Measurements from ENCODE around the gene KAZALD1.
"Not testable (repeated sequence)": the region's sequence is repeated elsewhere in the genome, so short reads cannot be mapped to it uniquely, and the experiment has no call there.

The KAZALD1 gene

DNA sequence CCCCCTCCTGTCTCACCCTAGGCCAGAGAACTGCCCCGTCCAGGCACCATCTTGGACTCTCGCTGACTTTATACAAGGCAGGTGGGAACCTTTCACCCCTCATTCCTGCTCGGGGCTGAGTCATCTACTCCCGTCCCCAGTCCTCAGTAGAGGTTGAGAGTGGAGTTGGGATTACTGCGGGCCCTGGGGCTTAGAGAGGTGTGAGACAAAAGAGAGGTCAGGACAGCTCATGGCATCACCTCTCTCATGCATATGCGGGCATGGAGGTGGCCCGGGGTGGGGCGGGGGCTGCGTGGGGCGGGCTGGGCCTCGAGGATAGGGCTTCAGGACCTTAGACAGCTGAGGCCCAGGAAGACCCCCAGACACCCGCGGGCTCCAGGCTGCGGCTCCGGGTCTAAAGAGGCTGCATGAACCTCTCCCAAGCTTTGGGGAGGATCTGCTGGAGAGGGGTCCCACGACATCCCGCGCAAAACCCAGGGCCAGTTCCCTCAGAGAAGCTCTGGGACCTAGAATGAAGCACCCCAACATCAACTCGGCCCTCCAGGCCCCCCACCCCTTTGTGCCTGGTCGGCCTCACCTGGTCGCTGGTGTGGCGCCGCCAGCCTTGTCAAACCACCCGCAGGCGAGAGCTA, 31.2 kb upstream of the KAZALD1 start:
- DNase-seq (ENCODE audit: low spot score), result no peak

- DNase-seq (ENCODE audit: low spot score), result peak; percentile 95
These were observed 30.5 kb upstream of the KAZALD1 start, which contains the start of the genes PDZD7 and SFXN3 for GRCh38 chr10:101031128-101031795. TSS of gene PDZD7 (minus strand) at chr10:101031129. CDS start at chr10:101030219, 910 bp downstream. TSS of gene SFXN3 (plus strand) at chr10:101031234. CDS start at chr10:101034695, 3,461 bp downstream.

- DNase-seq (ENCODE audit: low spot score), result peak; percentile 89
These were observed 29.8 kb upstream of the KAZALD1 start for GRCh38 chr10:101031796-101032636.

DNA sequence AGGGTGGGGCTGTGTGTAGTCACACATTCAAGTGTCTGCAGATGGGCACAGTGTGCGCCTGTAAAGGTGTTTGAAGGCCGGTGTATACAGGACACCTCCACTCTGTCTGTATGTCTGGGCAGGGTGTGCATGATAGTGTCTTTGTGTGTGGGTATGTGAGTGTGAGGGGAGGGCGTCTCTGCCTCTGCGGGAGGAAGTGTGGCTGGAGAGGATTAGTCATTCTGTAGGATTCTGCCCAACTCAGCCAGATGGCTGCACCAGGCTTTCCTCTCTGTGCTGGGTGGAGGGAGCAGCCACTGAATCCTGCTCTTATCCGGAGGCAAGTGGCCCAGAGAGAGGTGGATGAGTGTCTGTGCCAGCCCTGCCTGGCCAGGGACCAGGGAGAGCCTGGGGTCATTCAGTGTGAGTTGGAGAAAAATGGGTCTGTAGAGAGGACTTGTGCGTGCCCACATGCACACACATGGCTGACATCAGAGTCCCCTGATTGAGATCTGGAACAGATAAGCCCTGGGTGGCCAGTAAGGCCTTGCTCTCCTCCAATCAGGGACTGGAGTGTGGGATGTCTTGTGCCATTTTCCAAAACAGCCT, 29.1 kb upstream of the KAZALD1 start:
- peak; percentile 84 for DNase-seq (ENCODE audit: low spot score)

DNA sequence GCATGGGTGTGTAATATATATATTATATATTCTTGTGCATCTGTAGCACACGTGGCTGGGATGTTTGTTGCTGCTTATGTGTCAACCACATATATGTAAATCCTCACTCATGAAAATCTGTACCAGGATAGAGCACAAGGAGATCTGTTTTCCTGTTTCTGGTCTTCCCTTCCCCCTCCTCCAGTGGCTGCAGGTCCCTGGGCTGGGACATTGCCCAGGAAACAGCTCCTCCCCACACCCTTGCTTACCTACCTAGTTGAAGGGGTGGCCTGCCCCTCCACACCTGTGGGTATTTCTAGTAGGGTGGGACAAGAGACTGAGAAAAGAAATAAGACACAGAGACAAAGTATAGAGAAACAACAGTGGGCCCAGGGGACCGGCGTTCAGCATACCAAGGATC, 28.5 kb upstream of the KAZALD1 start:
- DNase-seq (ENCODE audit: low spot score), result no peak

DNA sequence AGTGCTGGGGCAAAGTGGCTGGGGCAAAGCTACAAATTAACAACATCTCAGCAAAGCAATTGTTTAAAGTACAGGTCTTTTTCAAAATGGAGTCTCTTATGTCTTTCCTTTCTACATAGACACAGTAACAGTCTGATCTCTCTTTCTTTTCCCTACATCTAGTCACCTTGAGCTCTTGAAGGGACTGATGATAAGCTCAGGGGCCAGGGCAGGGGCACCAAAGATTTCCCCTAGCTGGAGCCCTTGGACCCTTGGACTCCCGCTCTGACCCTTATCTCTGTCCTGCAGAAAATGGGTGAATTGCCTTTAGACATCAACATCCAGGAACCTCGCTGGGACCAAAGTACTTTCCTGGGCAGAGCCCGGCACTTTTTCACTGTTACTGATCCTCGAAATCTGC, 27.4 kb upstream of the KAZALD1 start:
- DNase-seq (ENCODE audit: low spot score), result not testable (repeated sequence)

DNA sequence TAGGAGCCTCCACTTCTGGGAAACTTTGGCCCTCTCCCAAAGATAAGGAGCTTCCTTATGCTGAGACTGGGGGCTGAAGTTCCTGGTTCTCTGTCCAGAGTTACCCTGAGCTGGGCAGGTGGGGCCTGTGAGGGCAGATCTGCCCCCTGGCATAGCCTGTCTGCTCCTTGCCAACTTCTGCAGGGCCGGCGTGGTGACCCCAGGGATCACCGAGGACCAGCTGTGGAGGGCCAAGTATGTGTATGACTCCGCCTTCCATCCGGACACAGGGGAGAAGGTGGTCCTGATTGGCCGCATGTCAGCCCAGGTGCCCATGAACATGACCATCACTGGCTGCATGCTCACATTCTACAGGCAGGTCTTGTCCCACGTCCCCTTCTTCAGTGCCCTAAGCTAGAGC, 26.5 kb upstream of the KAZALD1 start:
- DNase-seq (ENCODE audit: low spot score), result no peak

- DNase-seq (ENCODE audit: low spot score), result no peak
These were observed 25.7 kb upstream of the KAZALD1 start for GRCh38 chr10:101035916-101036702.

GRCh38 chr10:101036726-101037125, 25.1 kb upstream of the KAZALD1 start:
- DNase-seq (ENCODE audit: low spot score), result no peak

DNA sequence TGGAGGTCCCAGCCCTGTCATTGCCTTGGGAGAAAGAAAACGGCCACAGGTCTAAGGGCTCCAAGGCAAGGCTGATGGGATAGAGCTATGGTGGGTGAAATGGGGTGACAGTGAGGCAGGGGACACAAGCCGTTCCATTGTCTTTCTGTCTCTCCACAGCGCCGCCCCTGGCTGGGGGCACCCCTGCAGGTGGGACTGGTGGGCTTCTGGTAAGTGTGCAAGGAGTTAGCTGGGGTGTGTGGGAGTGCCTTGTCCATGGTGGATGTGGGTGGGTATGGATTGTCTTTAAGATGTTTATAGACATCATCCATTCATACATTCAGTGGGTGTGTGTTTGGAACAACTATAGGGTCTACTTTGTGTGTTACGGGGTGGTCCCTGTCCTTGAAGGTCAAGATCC, 23.3 kb upstream of the KAZALD1 start:
- no peak for DNase-seq (ENCODE audit: low spot score)

GRCh38 chr10:101040061-101040460, 21.7 kb upstream of the KAZALD1 start:
- peak; percentile 68 for DNase-seq (ENCODE audit: low spot score)

- DNase-seq (ENCODE audit: low spot score), result no peak
These were observed 20.9 kb upstream of the KAZALD1 start for GRCh38 chr10:101040851-101041250.

GRCh38 chr10:101041252-101041761, 20.5 kb upstream of the KAZALD1 start:
- DNase-seq (ENCODE audit: low spot score), result peak; percentile 87

DNA sequence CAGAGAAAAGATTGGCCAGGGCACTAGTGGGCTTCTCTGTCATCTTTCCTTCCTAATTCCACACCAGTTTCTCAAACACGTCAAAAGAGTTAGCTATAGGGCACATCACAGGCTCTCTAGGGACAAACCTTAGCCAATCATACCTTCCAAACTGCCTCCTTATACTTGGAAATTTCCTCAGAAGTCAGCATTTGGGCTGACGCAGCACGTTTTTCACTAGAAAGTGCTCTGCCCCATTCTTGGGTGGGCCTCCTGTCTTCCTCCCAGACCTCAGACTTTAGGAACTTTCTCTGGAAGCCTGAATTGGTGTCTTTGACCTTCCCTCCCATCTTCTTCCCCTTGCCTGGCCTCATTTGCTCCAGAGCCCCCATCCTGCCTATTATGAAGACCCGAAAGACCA, 19.7 kb upstream of the KAZALD1 start:
- DNase-seq (ENCODE audit: low spot score), result no peak

DNA sequence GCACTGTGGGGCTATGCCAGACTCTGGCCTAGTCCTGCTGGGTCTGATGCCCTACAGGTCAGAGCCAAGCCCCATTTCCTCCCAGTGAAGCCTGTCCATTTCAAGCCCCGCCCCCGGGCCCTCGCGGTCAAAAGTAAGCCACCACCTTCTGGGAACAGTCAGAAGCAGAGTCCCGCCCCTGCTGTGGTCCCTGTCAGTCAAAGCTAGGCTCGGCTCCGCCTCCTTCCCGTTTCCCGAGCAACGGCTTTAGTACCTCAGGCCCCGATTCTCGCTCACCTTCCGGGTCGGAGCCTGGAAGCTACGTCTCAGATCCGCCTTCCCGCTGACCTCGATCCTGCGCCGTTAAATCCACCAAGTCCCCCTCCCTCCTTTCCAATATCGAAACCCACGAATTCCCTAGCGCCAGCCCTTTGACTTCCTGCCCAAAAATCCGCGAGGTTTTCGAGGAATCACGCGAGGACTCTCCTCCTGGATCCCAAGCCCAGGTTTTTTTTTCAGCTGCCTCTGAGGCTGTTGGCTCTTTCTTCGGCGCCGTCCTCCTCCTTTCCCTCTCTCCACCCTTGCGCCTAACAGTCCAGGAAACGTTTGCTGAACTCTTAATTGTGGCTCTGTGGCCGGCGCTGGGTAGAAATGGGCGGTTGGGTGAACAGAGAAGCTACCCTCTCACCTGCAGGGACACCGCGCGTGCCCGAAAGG, 19.0 kb upstream of the KAZALD1 start:
- DNase-seq (ENCODE audit: low spot score), result peak; percentile 79

DNA sequence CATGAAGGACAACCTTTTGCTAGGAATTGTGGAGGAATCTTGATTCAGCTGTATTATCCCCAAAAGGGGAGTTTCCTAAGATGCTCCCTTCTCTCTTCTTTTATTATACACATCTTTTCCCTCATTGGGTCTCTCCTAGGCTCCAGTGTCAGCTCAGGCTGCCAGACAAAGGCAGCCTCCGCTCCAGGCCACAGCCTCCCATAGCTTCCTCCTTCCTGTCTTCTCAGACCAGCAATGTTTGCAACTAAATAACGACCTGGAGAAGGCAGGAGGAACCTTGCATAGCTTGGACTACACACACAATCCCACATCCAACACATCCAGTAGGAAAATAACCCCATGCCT, 18.5 kb upstream of the KAZALD1 start:
- DNase-seq (ENCODE audit: low spot score), result no peak

- no peak for DNase-seq (ENCODE audit: low spot score)
These were observed 17.7 kb upstream of the KAZALD1 start for GRCh38 chr10:101044117-101044516.

- DNase-seq (ENCODE audit: low spot score), result no peak
These were observed 15.2 kb upstream of the KAZALD1 start for GRCh38 chr10:101046332-101047238.

DNA sequence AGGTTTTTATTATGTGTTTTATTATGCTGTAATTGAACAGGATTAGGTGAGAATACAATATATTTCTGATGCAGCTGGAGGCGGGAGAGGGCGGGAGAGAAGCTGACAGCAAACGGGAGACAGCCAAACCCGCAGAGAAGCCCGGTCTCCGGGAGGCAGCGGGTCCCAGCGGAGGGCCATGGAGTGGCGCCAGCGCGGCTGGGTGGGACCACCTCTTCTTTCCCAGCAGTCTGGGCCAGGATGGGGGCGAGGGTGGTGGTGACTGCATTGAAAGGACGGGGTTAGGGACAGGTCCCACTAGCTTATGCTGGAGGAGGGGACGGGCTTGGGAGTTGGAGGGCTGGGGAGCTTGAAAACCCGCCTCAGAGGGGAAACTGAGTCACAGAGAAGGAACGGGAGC, 14.5 kb upstream of the KAZALD1 start:
- no peak for DNase-seq (ENCODE audit: low spot score)

Data from globus pallidus (tissue), 1 donor.